ENCODE results near the gene RPL41.
A peak's percentile ranks its signal among the peaks of the same experiment; 100 is the strongest.
"Not testable (repeated sequence)": the region's sequence is repeated elsewhere in the genome, so short reads cannot be mapped to it uniquely, and the experiment has no call there.

Gene RPL41

GRCh38 chr12:56129206-56129941 is 12.9 kb downstream of the RPL41 start:
- DNase-seq = peak; percentile 56

- no peak for DNase-seq
These were observed 13.6 kb downstream of the RPL41 start for GRCh38 chr12:56129942-56130495.

GRCh38 chr12:56130876-56131275 is 14.4 kb downstream of the RPL41 start:
- no peak for DNase-seq

GRCh38 chr12:56134897-56135296 is 18.5 kb downstream of the RPL41 start:
- DNase-seq = no peak

GRCh38 chr12:56137853-56138571 is 21.6 kb downstream of the RPL41 start:
- DNase-seq = no peak

GRCh38 chr12:56141946-56142784 is 25.7 kb downstream of the RPL41 start:
- DNase-seq = no peak

- no peak for DNase-seq
These were observed 26.8 kb downstream of the RPL41 start for GRCh38 chr12:56143217-56143616.

GRCh38 chr12:56143870-56144269 is 27.4 kb downstream of the RPL41 start:
- no peak for DNase-seq

GRCh38 chr12:56145217-56145616 is 28.8 kb downstream of the RPL41 start:
- DNase-seq = no peak

- no peak for DNase-seq
These were observed 30.3 kb downstream of the RPL41 start for GRCh38 chr12:56146492-56147460.

GRCh38 chr12:56150563-56150962 is 34.1 kb downstream of the RPL41 start:
- no peak for DNase-seq

- DNase-seq = peak; percentile 56
These were observed 35.3 kb downstream of the RPL41 start for GRCh38 chr12:56151672-56152131.

- peak; percentile 92 for DNase-seq
These were observed 35.8 kb downstream of the RPL41 start, which contains the start of gene MYL6B for GRCh38 chr12:56152132-56152755. MYL6B (plus strand) TSS chr12:56152587; CDS start chr12:56153919, 1,332 bp downstream.

GRCh38 chr12:56152756-56153677 is 36.6 kb downstream of the RPL41 start:
- no peak for DNase-seq

GRCh38 chr12:56153678-56154065 is 37.2 kb downstream of the RPL41 start:
- no peak for DNase-seq

GRCh38 chr12:56154246-56154771 is 37.9 kb downstream of the RPL41 start:
- no peak for DNase-seq

- no peak for DNase-seq
These were observed 38.4 kb downstream of the RPL41 start for GRCh38 chr12:56154818-56155217.

GRCh38 chr12:56155256-56155845 is 38.9 kb downstream of the RPL41 start:
- no peak for DNase-seq

- DNase-seq = not testable (repeated sequence)
These were observed 40.2 kb downstream of the RPL41 start for GRCh38 chr12:56156464-56157200.
